Glomerular visceral epithelial cell (primary cell): Measurements from ENCODE around the gene LRP1B.

Experiments used
- DNase-seq: peaks from one replicate; pipeline ENCODE4 v3.0.0-alpha.2; 2016; ENCODE audit errors: extremely low spot score

LRP1B gene

DNA sequence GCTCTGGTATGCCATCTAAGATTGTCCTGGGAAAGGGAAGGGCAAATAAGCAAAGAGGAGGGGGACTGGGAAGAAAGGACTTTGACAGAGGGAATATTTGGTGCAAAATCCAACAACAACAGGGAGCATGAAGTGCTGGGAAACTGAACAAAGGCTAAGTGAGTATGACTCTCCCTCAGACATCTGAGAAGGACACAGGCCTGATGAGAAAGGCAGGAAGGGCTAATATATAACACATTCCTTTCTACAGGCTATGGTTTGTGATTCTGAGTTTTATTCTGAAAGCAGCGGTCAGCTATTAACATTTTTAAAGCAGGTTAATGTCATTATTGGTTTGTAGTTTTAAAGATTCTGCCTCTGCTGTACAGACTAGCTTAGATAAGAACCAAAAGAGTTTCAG, 1579.5 kb downstream of the LRP1B start:
- DNase-seq, result peak; percentile 27

DNA sequence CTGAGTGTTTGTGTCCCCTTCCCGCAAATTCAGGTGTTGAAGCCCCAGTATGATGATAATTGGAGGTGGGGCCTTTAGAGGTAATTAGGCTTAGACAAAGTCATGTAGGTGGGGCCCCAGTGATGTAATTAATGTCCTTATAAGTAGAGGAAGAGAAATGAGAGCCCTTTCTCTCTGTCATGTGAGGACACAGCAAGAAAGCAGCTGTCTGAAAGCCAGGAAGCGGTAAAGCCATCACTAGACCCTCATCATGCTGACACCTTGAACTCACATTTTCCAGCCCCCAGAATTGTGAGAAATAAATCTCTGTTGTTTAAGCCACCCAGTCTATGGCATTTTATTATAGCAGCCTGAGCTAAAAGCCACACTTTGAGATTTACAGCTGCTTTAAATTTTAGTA, 1580.0 kb downstream of the LRP1B start:
- DNase-seq, result no peak

DNA sequence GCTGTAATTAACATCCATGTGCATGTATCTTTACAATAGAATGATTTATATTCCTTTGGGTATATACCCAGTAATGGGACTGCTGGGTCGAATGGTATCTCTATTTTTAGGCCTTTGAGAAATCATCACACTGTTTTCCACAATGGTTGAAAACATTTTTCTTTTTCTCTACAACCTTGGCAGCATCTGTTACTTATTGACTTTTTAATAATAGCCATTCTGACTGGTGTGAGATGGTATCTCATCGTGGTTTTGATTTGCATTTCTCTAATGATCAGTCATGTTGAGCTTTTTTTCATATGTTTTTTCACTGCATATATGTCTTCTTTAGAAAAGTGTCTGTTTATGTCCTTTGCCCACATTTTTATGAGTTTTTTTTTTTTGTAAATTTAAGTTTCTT, 1586.0 kb downstream of the LRP1B start:
- peak; percentile 6 for DNase-seq

DNA sequence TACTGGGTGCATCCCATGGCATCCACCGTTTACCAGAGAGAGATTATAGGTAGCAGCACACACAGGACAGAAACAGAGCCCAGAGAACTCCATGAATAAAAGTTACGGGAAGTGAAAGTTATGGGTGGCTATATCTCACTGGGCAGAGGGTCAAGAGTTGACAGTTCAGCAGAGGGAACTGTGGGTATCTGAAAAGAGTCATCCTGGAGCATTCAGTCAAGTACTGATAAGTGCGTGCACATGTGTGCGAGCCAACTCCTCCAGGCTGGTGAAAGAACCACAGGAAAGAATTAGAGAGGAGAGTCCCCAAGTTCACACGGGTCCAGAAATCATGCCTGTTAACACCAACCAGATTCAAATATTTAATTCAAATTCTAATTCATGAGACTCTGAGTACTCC, 1588.2 kb downstream of the LRP1B start:
- DNase-seq, result no peak

DNA sequence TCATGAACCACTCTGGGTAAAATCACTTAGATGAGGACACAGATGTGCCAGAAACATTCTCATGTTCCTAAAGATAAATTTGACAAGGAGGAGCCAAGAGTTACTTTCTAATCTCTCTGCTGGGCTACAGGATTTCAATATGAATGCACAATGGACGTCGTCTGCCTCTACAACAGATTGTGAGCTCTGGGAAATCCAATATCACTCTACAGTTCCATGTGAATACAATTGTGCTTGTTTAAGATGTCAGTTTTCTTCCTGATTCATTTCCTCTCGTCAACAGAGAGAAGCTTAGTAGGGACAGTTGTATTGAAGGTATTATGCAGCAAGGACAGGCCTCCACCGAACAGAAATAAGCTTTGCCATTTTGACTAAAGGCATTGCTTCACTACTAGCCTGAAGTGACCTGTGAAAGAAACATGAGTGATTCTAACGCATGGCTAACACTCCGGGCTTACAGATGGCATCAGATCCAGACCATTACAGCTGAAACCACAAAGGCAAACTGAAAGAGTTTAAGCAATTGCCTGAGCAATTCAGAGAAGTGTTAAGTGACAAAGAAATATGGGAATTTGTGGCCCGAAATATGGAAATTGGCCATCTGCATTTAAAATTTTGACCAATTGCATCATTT, 1591.5 kb downstream of the LRP1B start:
- DNase-seq, result peak; percentile 11

- no peak for DNase-seq
Observed at GRCh38 chr2:140529706-140530105, 1601.1 kb downstream of the LRP1B start.

- no peak for DNase-seq
Observed at GRCh38 chr2:140528982-140529381, 1601.8 kb downstream of the LRP1B start.

- peak; percentile 88 for DNase-seq
Observed at GRCh38 chr2:140526575-140526974, 1604.2 kb downstream of the LRP1B start.

DNA sequence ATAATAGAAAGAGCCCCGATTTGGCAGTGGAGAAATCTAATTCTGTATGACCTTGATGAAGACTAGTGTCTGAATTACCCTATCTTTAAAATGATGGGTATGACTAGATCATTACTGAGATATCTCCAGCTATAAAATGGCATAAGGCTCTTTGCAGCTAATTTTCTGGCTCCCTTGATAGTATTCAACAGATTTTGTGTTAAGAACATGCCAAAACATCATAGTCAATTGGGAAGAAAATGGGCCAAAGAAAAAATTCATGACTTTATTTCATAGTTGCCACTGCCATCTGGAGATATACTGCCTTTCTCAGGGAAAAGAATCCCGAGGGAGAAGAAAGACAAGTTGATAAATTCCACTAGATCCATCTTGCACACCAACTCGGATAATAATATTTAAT, 1618.7 kb downstream of the LRP1B start:
- DNase-seq, result no peak

DNA sequence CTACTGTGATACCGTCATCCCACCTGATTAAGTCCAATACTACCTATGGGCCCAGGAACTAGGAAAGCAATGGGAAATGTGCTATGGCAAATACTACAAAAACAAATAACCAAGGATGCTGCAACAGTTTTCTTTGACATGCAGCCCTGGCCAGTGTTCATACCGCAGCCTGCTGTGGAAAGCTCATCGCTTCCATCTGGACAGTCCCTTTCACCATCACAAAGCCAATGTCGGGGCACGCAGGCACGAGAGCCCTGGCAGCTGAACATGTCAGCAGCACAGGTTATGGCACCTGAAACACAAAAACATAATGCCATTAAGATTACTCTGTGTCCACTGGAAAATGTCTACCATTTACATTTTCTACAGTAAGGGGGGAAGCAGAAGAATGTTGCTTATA, 1621.1 kb downstream of the LRP1B start:
- no peak for DNase-seq

DNA sequence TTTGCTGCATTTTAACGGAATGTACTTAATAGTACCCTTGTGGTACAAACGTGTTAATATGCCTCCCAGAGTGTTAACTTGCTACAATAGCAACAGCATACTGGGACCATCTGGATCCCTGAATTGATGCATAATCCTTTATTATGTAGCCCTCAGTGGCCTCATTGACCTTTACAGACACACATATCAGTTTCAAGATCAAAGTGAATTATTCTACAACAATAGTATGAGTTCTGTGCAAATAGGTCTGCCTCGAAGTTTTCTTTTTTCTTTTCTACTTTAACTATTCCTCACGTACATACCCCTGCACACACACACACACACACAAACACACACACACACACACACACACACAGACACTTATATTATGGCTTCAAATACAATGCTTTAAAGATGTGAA, 1622.1 kb downstream of the LRP1B start:
- DNase-seq, result no peak

DNA sequence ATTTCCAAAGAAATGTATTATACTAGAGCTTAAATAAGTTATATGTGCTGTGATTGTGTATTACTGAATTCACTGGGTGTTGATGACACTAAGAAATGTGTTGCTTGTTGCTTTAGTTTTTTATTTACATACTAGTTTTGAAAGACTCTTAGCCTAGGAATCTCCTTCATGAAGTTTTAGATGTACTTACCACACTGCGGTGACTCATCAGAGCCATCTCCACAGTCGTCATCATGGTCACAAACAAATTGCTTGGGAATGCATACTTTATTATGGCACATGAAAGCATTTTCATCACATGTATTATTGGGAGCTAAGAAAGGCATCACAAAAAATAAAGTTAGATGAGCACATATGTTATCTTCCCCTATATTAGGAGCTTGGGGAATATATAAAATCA, 1624.2 kb downstream of the LRP1B start:
- peak; percentile 41 for DNase-seq

GRCh38 chr2:140504601-140505000, 1626.2 kb downstream of the LRP1B start:
- peak; percentile 15 for DNase-seq

- peak; percentile 50 for DNase-seq
Observed at GRCh38 chr2:140502951-140503630, 1627.7 kb downstream of the LRP1B start.

GRCh38 chr2:140498360-140498759, 1632.5 kb downstream of the LRP1B start:
- DNase-seq, result no peak

DNA sequence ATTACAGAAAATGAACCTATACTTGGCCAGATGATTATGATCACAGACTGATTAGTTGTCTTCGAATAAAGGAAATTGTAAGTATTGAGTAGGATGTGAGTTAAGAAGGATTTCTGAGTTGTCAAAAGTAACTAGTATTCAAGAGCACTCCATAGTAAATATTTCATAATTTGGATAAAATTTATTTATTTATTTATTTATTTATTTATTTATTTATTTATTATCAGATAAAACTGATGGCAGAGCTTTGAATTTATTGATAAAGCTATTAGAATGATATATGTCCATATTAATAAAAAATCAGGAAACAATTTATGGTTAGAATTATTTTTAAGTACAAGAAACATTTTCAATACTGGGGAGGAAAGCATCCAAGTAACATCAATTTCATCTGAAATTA, 1634.1 kb downstream of the LRP1B start:
- DNase-seq, result no peak

DNA sequence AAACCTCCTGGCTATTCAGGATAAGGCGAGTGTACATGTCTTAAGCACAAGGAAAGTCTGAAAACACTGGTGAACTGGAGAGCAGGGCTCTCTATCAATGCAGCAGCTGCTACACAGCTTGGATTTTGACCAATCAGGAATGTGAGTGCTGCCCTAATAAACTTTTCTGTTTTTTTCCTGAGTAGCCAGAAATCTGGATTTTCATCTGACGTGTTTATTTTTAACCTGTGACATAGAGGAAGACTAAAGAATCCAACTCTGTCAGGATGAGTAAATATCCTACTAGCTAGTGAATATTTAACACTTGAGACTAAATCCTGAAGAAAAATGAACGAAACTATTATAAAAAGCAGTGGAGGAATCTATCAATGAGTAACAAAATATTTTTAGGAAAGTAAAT, 1638.9 kb downstream of the LRP1B start:
- peak; percentile 4 for DNase-seq

DNA sequence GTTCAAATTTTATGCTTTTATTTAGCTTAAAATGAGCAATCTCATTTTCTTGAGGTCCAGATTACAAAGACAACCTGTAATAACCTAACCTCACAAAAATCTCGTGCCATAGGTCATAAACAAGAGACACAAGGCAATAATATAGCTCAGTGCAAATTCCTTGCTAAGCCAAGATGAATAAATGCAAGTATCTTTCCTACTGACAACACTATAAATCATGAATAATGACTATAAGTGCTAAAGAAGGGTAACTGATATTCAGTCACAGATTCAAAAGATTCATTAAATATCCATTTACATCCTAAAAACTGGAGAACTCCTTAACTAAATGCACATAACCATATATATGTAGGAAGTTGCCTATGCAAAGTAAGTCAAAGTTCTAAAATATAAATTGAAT, 1641.6 kb downstream of the LRP1B start:
- DNase-seq, result no peak

DNA sequence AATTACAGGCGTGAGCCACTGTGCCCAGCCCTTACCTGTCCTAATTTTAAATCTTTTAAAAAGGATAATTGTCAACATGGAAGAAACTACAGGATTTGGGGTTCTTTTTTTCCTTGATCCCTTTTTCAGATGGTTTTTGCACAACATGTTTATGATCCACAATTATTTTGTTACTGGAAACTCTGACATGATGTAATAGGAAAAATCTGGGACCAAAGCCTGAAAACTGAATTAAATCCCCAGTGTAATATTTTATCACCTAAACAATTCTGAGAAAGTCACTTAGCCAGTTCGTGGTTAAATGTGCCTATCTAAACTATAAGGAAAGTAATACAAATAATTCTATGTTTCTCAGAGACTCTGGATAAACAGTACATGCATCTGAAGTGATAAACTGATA, 1649.7 kb downstream of the LRP1B start:
- DNase-seq, result no peak

DNA sequence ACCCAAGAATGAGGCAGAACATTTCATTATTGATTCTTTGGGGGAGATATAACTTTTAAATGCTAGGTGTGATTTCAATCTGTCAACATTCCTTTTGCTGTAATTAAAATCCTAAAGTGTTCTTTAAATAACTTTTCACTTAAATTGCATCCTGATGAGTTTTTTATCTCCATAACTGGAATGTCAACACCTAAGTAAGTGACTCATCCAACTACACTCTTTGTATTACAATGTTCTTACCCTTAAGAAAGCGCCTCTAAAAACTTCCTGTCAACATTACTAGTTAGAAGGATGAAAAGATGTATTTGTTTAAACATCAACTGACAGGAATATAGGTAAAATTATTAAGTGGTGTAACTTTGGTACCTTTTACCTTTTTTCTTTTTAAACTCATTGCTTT, 1657.0 kb downstream of the LRP1B start:
- no peak for DNase-seq

DNA sequence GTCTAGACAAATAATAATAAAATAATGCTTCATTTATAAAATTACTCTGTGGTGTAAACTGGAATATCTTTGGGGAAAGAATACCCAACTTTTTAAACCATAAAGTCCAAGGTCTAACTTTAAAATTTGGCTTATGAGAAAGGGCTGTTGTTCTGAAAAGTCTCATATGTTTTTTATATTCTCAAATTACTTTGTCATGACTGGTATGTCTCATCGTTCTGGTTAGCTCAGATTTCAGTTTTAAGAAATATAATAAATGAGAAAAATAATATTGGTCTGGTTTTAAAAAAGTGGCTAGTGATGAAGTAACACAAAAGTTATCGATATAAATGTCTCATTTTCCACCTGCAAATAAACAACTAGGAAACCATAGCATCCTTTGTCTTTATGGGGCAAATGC, 1658.1 kb downstream of the LRP1B start:
- no peak for DNase-seq

DNA sequence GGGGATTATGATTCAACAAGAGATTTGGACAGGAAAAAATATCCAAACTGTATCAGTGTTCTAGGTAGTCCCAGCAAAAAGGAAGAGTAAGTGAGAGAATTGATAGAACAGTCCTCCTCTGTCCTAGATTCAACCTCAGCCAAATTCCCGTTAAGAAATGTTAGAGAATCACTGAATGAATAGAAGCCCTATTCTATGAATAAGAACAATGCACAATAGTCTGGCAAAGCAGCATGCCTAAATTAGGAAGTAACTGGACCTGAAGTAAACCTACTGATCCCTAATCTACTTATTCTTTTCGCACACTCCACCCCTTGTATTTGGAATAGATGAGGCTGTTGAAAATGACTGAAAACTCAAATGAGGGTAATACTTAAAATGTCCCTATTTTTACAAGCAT, 1665.5 kb downstream of the LRP1B start:
- no peak for DNase-seq

- no peak for DNase-seq
Observed at GRCh38 chr2:140462990-140463389, 1667.8 kb downstream of the LRP1B start.

DNA sequence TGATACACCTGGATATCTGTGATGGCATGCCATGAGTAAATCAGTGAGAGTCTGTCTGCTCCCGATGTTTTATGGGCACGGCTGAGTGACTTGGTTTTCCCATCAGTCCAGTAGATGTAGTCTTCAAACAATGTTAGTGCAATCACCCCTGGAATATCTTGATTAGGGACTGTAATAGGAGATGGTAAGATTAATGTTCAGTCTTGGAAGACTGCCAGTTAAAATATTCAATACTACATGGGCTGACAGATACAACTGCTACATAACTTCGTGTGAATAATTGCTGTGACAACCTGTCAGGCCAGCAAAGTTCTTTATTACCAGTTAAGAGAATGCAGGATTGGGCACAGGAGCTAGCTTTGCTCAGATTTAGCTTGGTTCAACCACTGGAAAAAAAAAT, 1673.3 kb downstream of the LRP1B start:
- peak; percentile 35 for DNase-seq
